DND-41 (cell line): ENCODE data around the gene NONO.
"Not testable (repeated sequence)": the region's sequence is repeated elsewhere in the genome, so short reads cannot be mapped to it uniquely, and the experiment has no call there.

Source experiments
- EZH2 ChIP-seq: IDR thresholded peaks from 3 replicates; pipeline ENCODE4 v1.6.1; 2012; ENCODE audit warnings: borderline replicate concordance, low read depth, mild to moderate bottlenecking, moderate library complexity, low read length, inconsistent platforms; ENCODE audit not compliant: severe bottlenecking
- TF ChIP-seq, protein P1 (sequence below): IDR thresholded peaks from 2 replicates; pipeline ENCODE4 v1.5.1; 2012; ENCODE audit warnings: borderline replicate concordance, low read length, moderate library complexity, mild to moderate bottlenecking; ENCODE audit not compliant: poor library complexity, severe bottlenecking; ENCODE audit errors: extremely low read depth

DNA sequence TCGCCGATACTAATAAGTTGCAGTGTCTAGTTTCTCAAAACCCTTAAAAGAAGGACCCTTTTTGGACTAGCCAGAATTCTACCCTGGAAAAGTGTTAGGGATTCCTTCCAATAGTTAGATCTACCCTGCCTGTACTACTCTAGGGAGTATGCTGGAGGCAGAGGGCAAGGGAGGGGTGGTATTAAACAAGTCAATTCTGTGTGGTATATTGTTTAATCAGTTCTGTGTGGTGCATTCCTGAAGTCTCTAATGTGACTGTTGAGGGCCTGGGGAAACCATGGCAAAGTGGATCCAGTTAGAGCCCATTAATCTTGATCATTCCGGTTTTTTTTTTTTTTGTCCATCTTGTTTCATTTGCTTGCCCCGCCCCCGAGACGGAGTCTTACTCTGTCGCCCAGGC lies 16.6 kb downstream of the NONO start:
- TF ChIP-seq, protein P1, sequence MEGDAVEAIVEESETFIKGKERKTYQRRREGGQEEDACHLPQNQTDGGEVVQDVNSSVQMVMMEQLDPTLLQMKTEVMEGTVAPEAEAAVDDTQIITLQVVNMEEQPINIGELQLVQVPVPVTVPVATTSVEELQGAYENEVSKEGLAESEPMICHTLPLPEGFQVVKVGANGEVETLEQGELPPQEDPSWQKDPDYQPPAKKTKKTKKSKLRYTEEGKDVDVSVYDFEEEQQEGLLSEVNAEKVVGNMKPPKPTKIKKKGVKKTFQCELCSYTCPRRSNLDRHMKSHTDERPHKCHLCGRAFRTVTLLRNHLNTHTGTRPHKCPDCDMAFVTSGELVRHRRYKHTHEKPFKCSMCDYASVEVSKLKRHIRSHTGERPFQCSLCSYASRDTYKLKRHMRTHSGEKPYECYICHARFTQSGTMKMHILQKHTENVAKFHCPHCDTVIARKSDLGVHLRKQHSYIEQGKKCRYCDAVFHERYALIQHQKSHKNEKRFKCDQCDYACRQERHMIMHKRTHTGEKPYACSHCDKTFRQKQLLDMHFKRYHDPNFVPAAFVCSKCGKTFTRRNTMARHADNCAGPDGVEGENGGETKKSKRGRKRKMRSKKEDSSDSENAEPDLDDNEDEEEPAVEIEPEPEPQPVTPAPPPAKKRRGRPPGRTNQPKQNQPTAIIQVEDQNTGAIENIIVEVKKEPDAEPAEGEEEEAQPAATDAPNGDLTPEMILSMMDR, result not testable (repeated sequence)
- TF ChIP-seq EZH2, result not testable (repeated sequence)
